Body of pancreas (tissue), 4 donors: Measurements from ENCODE around the gene MSANTD4. TPM values are rescaled to one million over a fixed set of nuclear protein-coding genes. Genes with fewer than 3 reads are reported as not detected.

ENCODE experiments used
- ATAC-seq: fragments of 150-250 bp; one replicate; pipeline ENCODE4 v1.9.1; 2016
- DNase-seq, 4 donors: peaks; one replicate each; pipeline ENCODE4 v3.0.0-alpha.2; 2019
- H3K27ac ChIP-seq, 4 donors: fragments of 200-600 bp; sonication (generic); 1 replicate in 3 of 4; 2 replicates in 1 of 4; pipeline versions ENCODE4 v1.5.1 to v1.6.1; 2016 to 2019; ENCODE audit warnings: mild to moderate bottlenecking in 1 of 4, mixed read lengths in 1 of 4, moderate library complexity in 1 of 4
- H3K27me3 ChIP-seq, 2 donors: fragments of 200-600 bp; sonication (generic); one replicate each; pipeline ENCODE4 v1.6.0; 2016; ENCODE audit warnings: mild to moderate bottlenecking in 1 of 2
- H3K36me3 ChIP-seq, 2 donors: fragments of 200-600 bp; sonication (generic); replicated peaks in 1 of 2; 2 replicates each; pipeline ENCODE4 v1.5.1; 2016; ENCODE audit warnings: low read depth in 2 of 2; ENCODE audit not compliant: insufficient read depth in 1 of 2
- H3K4me1 ChIP-seq: fragments of 200-600 bp; sonication (generic); one replicate; pipeline ENCODE4 v1.6.0; 2016
- H3K4me3 ChIP-seq, 2 donors: fragments of 200-600 bp; sonication (generic); 1 replicate in 1 of 2; 2 replicates in 1 of 2; pipeline ENCODE4 v1.5.1; 2016 to 2019
- H3K9me3 ChIP-seq, 3 donors: fragments of 200-600 bp; sonication (generic); 1 replicate in 2 of 3; 2 replicates in 1 of 3; pipeline ENCODE4 v1.5.1; 2016
- POLR2A ChIP-seq, 3 donors: fragments of 450-650 bp; IDR thresholded peaks; one replicate each; pipeline ENCODE4 v1.6.1; 2016; ENCODE audit warnings: antibody characterized with exemption in 3 of 3, mild to moderate bottlenecking in 2 of 3
- WGBS, 2 donors: methylation state at CpG; one replicate each; pipeline ENCODE4 v1.1.5; 2017; 5-methylcytosine and 5-hydroxymethylcytosine counted together
- intact Hi-C: fragments of 100-400 bp; cut with DNase I; formaldehyde crosslinking; loops from one replicate; pipeline ENCODE4 v1.15.1; 2023
- total RNA-seq, 2 donors: library from RNA; depleted of rRNA; stranded (reverse); fragments of >200 nt; gene quantifications; one replicate each; pipeline ENCODE4 v1.1.0, GENCODE V29; 2016
- TF ChIP-seq, protein P1 (sequence below), 7 experiments: fragments of 450-650 bp in 4 of 7; fragments of 200-600 bp in 3 of 7; sonication (generic) in 3 of 7; IDR thresholded peaks; one replicate each; pipeline ENCODE4 v1.5.1; 2016 to 2019; ENCODE audit warnings: antibody characterized with exemption in 7 of 7

The MSANTD4 gene
- total RNA-seq, 2 donors from 2014 or later, result 4.9 to 19.5 TPM

DNA sequence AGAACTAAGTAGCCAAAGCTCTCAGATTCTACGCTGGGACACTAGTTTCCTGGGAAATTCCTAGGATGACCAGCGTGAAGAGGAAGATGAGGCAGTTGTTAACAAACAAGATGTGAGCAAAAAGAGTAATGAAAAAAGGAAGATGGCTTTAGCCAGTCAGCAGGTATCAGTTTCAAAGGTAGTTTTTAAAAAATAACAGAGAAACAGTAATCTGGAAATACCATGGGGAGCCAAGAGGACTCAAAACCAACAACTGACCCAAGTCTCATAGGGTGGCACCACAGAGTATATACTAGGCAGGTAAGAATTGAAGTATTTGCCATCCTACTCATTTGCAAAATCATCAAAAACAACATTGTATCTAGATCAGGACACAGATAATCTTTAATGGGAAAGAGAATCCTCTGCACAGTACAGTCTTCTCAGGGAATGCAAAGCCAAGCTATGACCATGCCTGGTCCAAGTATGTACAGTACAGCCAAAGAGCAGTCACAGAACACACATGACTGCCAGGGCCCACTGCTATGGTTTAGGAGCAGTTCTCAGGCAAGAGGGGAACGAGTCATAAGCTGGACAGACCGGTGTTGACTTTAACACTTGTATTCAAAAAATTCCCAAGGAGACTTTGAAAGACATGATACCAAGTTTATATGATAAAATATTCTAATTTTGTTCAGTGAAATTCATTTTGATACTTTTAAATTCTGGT, 20.6 kb downstream of the MSANTD4 start:
- H3K27ac ChIP-seq, result no peak overlapping the region
- ATAC-seq, result no peak
- TF ChIP-seq, protein P1, sequence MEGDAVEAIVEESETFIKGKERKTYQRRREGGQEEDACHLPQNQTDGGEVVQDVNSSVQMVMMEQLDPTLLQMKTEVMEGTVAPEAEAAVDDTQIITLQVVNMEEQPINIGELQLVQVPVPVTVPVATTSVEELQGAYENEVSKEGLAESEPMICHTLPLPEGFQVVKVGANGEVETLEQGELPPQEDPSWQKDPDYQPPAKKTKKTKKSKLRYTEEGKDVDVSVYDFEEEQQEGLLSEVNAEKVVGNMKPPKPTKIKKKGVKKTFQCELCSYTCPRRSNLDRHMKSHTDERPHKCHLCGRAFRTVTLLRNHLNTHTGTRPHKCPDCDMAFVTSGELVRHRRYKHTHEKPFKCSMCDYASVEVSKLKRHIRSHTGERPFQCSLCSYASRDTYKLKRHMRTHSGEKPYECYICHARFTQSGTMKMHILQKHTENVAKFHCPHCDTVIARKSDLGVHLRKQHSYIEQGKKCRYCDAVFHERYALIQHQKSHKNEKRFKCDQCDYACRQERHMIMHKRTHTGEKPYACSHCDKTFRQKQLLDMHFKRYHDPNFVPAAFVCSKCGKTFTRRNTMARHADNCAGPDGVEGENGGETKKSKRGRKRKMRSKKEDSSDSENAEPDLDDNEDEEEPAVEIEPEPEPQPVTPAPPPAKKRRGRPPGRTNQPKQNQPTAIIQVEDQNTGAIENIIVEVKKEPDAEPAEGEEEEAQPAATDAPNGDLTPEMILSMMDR (IDR thresholded peaks at IDR 0.05), result no peak
- TF ChIP-seq POLR2A (IDR thresholded peaks at IDR 0.05), result no peak
- H3K27me3 ChIP-seq, result no peaks in the 10 kb centered on the region
- H3K9me3 ChIP-seq, result no peaks in the 10 kb centered on the region
- WGBS, 2 donors, result 90 to 96% methylated on average over 4 of the region's 4 CpGs
- H3K4me1 ChIP-seq, result no peaks in the 10 kb centered on the region
- no peaks in the 10 kb centered on the region for H3K36me3 ChIP-seq
- DNase-seq, result no peak
- intact Hi-C loops, result no loop called here
- H3K4me3 ChIP-seq, result no peak overlapping the region

DNA sequence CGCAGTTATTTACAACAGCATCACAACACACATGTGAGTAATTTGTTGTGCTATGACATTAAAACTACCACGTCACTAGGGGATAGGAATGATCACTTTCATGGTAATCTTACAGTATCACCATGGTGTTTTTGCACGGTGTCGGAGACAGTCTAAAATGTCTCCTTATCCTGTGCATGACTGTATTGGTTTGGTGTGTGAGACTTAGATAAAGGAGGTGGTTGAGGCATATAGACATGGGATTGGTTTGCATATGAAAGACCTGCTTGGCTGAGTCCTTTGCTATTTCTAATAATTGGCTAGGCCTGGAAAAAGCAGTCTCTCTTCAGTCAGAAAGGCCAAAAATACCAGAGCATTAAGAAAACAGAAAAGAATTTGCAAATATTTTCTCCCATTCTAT, 30.2 kb downstream of the MSANTD4 start:
- H3K27ac ChIP-seq, result no peak overlapping the region
- H3K4me3 ChIP-seq, result no peak overlapping the region
- DNase-seq (no peak), ATAC-seq (no peak)
- H3K36me3 ChIP-seq, result peaks cover 0 to 3% of the 10 kb centered on the region in 2 donors
- H3K9me3 ChIP-seq, result no peaks in the 10 kb centered on the region
- no peak for TF ChIP-seq POLR2A (IDR thresholded peaks at IDR 0.05)
- TF ChIP-seq, protein P1 (IDR thresholded peaks at IDR 0.05), result no peak
- 96 to 98% methylated on average over 4 of the region's 4 CpGs for WGBS, 2 donors
- H3K4me1 ChIP-seq, result no peaks in the 10 kb centered on the region
- intact Hi-C loops, result no loop called here
- no peaks in the 10 kb centered on the region for H3K27me3 ChIP-seq

DNA sequence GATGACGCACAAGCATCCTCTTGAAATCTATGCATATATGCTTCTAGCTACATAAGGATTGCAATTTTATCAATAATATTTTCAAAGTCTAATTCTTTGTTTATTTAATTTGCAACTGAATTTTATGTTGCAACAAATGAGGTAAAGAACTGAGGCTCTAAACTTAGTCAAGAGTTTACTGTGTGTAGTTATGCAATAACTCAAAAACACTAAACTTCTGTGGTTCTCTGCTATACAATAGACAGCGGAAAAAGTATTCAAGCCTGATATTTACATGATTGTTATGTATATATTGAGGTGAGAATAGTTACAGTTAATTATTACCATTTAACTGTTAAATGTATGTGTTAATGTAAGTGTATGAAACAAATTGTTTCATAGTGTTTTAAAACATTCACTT, 32.9 kb downstream of the MSANTD4 start:
- intact Hi-C loops, result no loop called here
- TF ChIP-seq POLR2A (IDR thresholded peaks at IDR 0.05), result no peak
- TF ChIP-seq, protein P1 (IDR thresholded peaks at IDR 0.05), result no peak
- Histone ChIP-seq H3K27ac (no peak overlapping the region), H3K9me3 (no peaks in the 10 kb centered on the region), H3K4me1 (no peaks in the 10 kb centered on the region), H3K27me3 (no peaks in the 10 kb centered on the region), H3K4me3 (no peak overlapping the region), H3K36me3 (no peaks in the 10 kb centered on the region)
- DNase-seq (no peak), ATAC-seq (no peak)
- 90 to 98% methylated on average over 2 of the region's 2 CpGs for WGBS, 2 donors

DNA sequence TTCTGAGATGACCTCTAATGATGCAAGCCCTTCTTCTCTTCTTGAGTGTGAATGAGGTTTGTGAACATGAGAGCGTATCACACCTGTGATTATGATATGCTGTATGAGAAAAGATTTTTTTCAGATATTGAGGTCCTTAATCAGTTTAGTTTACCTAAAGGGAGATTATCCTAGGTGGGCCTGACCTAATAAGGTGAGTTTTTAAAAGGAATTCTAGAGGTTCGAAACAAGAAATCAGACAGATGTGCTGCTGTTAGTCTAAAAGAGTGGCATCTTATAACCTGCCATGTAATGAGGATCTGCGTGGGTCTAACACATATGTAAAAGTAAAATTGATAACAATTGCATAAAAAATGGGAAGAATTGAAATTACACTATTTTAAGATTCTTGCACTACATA, 33.8 kb downstream of the MSANTD4 start:
- DNase-seq (no peak), ATAC-seq (no peak)
- Histone ChIP-seq H3K9me3 (no peaks in the 10 kb centered on the region), H3K27ac (no peak overlapping the region), H3K4me3 (no peak overlapping the region), H3K36me3 (no peaks in the 10 kb centered on the region), H3K27me3 (no peaks in the 10 kb centered on the region), H3K4me1 (no peaks in the 10 kb centered on the region)
- intact Hi-C loops, result no loop called here
- WGBS, 2 donors, result 94 to 99% methylated on average over 3 of the region's 3 CpGs
- no peak for TF ChIP-seq POLR2A (IDR thresholded peaks at IDR 0.05)
- TF ChIP-seq, protein P1 (IDR thresholded peaks at IDR 0.05), result no peak

DNA sequence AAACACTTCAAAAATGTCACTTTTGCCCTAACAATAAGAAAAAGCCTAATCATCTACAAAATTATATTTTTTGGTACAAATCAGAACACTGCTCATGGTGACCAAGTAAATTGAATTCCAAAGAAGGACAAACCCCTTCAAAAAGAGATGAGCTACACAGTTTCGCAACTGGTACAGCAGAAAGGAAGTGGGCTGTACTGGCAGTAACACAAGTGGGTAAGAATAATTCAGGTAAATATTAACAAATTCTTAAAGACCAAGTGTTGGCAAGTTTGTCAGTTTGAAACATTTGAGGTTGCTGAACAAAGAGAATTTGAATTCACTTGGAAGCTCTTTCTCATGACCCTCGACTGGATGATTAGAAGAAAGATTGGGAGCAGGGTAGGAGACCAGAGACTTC, 35.5 kb downstream of the MSANTD4 start:
- Histone ChIP-seq H3K4me1 (no peaks in the 10 kb centered on the region), H3K9me3 (no peaks in the 10 kb centered on the region), H3K4me3 (no peak overlapping the region), H3K27ac (no peak overlapping the region), H3K27me3 (no peaks in the 10 kb centered on the region), H3K36me3 (no peaks in the 10 kb centered on the region)
- no peak for ATAC-seq
- no peak for TF ChIP-seq POLR2A (IDR thresholded peaks at IDR 0.05)
- TF ChIP-seq, protein P1 (IDR thresholded peaks at IDR 0.05), result no peak
- intact Hi-C loops, result no loop called here
- DNase-seq, result no peak
- WGBS, 2 donors, result 71% methylated on average over 2 of the region's 2 CpGs
